ENCODE results near the gene EGR4.

The EGR4 gene

DNA sequence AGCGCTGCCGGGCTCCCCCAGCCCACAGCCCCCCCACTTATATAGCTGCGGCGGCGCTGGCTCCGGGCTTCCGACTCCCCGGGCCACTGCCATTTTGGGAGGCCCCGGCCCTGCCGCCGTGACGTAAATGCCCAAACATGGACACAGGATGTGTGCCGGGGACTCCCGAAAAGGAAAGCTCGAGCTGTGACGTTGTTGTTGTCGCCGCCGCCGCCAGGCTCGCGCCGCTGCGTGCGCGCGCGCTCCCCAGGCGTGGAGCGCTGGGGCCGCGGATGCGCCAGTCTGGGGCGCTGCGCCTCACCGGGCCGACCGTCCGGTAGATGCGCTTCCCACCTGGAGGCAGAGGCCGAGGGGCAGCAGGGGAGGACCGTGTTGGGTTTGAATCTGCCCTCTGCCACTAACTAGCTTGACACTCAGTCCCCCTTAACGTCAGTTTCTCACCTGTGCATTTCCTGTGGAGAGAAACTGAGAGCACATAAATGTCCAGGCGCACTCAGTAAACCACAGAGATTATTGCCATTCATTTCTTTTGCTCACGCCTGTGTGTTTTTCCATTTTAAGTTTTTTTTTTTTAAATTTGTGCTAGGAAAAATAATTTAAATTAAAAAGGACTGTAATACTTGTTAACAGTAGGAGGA, at the start of gene EGR4:
EGR4 (minus strand) TSS at position 15 of the 638 bp plus-strand sequence. CDS start 231 bp downstream, outside the sequence.
- peak; percentile 82 for DNase-seq

DNA sequence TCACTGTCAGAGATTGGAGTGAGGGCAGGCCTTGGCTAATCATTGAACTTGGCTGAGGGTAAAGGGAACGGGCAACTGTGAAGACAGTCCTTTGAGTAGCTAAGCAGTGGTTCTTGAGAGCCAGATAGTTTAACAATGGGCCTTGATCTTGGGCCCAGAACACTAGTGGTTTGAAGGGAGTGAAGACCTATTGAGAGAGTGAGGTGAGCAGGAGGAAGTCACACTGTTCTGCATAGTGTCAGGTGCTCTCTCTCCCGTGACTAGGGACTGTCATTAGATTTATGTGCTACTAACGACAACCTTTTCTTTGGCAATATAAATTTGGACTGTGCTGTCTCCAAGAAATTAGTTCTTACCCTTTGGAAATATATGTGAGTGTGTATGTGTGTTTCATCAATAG, 47.7 kb upstream of the EGR4 start:
- no peak for DNase-seq

DNA sequence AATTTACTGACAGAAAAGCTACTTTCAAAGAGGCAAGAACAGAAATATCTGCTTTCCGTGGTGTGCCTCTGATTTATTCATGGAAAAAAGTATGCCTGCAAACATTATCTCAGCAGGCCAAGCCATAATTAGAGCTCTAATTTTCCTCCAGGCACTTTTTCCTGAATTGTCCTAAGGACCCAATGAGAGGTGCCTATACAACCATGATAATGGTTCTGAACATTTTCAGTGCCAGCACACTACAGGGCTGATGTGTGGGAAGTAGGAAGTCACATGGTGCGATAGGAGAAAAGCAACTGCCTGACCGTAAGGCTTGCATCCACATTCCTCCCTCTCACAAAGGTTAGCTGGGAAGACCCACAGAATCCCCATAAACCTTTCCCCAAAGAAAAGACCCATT, 45.9 kb upstream of the EGR4 start:
- no peak for DNase-seq

DNA sequence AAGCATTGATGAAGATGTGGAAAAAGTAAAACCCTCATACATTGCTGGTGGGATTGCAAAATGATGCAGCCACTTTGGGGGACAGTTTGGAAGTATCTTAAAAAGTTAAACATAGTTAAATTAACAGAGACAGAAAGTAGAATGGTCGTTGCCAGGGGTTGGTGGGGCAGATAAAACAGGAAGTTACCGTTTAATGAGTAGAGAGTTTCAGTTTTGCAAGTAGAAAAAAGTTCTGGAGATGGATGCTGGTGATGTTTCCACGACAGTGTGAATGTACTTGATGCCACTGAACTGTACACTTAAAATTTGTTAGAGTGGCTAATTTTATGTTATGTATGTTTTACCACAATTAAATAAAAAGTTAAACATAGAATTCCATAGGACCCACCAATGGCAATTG, 44.5 kb upstream of the EGR4 start:
- no peak for DNase-seq

DNA sequence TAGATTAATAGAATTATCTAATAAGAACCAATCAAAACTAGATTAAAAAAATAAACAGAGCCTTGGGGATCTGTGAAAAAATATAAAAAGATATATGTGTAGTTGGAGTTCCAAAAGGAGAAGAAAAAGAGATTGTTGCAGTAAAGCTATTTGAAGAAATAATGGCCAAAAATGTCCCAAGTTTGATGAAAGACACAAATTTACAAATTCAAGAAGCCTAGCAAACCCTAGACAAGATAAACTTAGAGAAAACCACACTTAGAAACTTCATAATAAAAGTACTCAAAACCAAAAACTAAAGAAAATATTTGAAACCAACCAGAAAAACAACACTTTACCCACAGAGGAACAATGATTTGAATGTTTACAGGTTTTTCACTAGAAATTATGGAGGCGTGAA, 41.3 kb upstream of the EGR4 start:
- no peak for DNase-seq

DNA sequence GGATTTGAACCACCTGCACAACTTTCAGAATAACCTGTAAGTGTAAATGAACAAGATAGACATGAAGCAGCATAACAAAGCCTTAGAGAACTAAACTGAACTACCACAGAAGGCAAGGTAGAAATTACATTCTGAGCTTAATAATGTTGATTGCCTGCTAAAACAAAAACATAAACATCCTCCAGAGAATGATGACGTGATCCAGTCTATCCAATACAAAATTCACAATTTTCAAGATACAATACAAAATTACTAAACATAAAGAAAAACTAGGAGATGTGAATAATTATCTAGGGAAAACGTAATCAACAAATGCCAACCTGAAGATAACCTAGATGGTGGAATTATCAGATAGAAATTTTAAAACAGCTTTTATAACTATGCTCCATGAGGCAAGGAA, 40.7 kb upstream of the EGR4 start:
- no peak for DNase-seq

DNA sequence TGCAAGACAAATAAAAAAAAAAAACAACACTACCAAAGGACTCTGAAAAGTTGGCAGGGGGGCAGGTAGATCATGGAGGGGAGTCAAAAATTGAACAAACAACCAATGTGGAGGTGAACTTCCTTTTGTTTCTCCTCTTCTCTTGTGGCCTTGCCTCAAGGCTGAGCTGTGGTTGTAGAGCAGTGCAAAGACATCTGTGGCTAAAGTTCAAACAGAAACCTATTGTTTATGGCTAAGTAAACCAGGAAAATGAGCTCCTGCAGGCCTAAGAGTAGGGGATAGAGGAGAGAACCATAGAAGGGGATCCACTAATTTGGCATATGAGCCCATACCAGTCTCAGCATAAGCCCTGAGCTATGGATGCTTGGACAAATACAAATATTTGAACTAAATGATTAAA, 40.2 kb upstream of the EGR4 start:
- no peak for DNase-seq

DNA sequence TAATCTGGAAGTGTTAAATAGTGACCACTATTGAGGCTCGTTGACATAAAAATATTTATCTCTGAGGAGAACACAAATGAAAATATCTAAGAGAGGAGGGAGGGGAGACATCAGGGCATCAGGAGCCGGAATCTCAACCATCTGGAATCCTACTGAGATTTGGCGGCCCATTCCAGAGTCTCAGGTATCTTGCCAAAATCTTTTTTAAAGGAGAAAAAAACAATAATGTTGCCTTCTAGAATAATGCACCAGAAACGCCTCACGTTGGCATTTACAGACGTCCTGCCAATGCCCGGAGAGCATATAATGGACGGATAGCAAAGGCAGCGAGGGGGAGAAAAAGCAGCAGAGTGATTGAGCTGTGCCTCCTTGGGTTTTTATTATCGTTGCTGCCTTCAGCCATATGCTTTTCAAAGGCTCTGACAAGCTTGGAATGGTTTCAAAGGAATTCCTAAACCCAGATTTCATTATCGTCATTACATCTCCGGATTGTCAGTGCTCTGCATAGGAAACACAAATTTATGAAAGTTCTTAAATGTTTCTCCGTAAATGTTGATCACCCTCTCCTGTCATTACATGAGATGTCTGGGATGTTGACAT, 30.9 kb upstream of the EGR4 start:
- no peak for DNase-seq

DNA sequence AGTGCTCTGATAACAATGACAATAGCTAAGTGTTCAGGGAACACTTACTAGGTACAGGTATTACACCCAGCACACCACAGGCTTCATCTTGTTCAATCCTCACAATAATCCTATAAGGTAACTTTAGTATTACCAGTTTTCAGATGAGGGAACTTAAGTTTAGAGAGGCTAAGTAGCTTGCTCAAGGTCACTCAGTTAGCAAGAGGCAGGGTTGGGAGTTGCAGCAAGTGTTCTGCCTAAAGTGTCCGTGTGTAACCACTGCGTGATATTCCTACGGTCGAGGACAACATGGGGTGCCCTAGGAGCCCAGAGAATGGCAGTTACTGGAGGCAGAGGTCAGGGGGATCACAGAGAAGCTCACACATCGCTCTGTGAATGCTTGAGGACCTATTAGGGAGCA, 30.2 kb upstream of the EGR4 start:
- DNase-seq = no peak

DNA sequence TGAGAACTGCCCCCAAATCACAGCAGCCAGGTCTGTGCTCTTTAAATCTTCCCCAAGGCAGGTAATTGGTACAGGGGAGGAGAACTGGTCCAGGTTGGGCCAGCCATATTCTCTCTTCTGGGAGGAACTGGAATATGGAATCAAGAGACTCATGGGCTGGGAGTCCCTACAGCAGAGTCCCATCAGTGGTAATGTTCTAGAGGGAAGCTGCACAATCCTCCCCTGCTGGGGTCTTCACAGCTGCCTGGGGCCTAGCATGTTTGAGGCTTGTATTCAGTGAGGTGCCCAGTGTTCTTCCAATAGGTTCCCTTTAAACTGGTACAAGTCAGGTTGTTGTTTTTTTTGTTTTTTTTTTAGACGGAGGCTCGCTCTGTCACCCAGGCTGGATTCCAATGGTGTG, 21.1 kb upstream of the EGR4 start:
- DNase-seq = no peak

DNA sequence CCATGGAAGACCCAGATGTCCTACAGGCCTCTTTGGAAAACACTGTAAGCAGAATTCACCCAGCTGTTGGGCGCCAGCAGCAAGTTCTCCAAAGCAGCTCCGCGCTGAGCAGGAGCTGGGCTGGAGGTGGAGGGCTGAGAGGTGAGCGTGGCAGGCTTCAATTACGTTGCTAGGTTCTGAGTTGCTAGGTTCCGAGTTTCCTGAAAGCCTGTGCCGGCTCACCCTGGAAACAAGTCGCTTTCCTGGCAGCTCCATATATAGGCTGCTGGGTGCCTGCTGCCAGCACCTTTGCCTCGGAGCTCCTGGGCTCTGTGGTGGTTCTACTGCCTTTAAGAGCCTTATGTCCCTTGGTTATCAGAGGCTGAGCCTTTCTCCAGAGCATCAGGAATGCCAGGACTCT, 14.4 kb upstream of the EGR4 start:
- DNase-seq = no peak

DNA sequence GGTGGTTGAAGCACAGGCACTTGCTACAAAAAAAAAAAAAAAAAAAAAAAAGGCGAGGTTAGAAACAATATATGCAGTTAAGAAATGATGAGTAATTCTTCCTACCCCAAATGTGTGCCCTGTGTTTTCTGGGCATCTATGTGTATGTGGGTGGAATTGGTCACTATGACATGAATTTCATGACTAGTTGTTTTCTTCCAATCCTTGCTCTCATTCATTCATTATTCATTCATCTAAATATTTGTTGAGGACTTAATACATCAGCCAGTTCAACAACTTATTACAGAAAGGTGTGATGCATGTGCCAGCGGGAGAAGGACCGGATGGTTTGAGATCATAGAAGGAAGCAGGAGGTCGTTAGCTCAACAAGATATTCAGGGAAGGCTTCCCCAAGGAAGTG, 8.3 kb upstream of the EGR4 start:
- DNase-seq = no peak

DNA sequence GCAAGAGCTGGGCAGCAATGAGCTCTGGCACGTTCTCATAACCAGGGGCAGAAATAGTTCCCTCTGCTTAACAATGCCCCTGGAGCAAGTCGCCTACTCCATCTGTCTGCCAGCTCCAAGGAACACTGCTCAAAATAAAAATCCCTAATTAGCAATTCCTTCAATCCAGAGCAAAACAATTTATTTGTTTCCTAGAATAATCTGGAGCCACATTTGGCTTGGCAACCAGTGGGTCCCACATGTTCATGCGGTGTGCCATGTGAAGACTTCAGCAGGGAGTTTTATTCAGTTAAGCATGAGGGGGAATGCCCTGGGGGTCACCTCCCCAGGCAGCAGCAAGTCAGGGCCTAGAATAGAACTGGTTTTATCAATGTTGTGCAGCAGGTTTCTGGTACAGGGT, 7.6 kb upstream of the EGR4 start:
- no peak for DNase-seq

DNA sequence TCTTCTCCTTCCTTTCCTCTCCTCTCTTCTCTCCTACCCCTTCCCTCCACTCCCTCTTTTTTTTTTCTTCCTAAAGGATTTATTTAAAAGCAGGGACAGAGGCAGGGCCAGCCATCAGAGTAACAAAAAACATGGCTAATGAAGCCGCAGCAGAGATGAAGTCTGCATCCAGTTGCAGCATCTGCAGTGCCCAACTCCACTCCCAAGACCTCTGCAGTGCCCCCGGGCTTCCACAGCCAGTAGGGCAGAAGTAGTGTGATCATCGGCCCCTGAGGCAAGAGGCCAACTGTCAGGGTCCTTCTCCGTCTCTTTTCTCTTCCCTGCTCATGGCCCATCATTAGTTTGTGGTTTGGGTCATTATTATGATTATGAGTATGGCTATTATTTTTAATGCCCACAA, 4.2 kb upstream of the EGR4 start:
- no peak for DNase-seq

DNA sequence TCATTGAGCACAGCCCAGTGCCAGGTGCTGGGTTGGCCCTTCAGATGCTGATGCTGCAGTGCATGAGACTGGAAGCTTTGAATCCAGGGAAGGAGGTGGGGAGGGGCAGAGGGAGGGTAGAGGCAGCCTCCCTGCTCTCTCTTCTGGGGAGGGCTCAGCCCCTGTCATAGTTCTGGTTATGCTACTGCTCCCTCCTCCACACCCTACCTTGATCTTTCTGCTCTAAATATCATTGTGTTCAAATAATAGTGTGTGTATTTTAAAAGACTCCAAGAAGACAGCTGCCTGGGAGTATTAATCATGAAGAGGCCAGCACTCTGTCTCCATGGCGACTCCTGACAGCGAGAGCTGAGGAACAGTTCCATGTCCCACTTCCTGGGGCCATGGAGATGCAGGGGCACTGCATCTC, 3.8 kb upstream of the EGR4 start:
- no peak for DNase-seq

DNA sequence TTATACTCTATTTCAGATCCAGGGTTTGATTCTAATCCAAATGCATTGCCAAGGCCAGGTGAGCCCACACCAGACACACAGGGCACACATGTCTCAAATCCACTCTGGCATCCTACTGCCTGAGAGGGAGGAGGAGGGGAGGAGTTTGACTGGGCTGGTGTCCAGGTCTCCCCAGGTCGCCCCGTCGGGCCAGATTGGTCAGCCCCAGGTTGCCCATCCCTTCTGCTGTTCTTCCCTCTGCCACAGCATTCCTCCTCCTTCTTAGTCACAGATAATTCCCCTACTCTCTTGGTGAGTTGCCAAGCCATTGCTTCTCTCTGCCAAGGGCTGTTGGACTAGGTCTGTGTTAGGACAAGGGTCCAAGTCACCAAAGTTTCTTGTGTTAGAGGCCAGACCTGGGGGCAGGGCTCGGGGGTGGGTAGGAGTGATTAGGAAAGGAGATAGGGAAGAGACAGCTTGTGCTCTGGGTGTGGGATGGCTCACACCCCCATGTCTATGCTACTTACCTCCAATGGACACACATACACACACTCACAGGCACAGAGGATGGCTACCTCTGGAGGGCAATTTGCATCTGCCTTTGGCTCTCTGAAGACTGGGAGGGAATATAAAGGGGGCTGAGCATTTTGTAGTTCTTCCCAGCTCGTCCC, 2.5 kb upstream of the EGR4 start:
- DNase-seq = no peak

DNA sequence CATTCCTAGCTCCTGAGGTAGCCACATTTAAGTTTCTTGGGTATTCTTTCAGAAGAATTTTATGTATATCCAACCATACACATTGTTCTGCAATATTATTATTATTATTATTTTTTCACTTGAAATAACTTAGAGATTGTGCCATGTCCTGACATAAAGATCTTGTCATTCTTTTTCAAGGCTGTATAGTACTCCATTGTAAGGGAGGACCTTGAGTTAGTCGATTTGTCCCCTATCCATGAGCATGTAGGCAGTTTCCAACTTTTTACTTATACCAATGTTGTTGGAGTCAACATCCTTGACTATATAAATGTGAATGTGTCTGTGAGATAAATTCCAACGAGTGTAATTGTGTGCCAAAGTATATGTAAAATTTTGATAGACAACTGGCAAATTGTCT, 891 bp upstream of the EGR4 start:
- no peak for DNase-seq

DNA sequence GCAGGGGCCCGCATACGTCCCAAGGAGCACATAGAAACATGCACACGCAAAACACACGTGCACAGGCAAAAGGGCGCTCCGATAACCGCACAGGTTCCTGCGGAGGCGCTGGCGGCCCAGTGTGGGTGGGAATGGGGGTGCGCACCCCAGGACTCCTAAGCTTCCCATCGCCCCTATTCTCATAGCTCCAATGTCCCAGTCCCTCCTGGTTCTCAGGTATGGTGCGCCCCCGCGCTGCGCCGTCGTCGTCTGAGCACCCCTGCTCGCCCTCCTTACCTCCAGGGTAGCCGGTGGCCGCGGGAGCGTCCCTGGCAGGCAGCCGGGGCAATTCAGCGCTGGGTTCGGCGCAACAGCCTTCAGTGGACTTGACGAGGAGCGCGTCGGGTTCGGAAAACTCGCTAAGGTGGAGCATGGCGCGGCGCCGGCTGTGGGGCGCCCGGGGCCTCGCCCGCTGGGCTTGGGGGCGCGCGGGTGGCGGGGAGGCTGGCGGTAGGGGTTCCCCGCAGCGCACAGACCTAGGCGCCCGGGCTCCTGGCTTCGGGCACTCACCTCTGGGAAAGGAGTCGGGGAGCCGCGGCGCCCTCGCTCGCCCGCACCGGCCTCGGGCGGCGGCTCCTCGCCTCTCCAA, 328 bp downstream of the EGR4 start:
- DNase-seq = no peak

DNA sequence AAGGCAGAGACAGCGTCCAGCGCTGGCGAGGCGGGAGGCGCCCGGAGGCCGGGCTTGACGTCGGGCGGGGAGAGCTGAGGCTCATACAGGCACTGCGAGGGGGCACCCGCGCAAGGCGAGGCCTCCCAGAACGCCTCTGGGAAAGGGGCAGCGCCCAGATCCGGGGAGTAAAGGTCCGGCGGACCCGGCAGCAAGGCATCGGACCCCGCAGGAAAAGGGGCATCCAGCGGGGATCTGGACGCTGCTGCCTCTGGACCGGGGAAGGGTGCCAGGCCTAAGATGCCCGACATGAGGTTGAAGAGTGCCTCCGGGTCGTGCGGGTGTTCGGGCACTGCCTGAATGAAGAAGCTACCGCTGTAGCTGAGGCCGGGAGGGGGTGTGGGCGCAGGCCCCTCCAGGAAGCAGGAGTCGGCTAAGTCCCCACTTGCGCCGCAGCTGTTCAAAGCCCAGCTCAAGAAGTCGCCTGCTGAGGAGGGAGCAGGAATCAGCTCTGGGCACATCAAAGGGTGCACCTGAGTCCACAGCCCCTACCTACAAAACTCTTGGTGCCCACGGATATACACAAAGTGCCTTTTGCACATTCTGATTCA, 937 bp downstream of the EGR4 start:
- DNase-seq = no peak

DNA sequence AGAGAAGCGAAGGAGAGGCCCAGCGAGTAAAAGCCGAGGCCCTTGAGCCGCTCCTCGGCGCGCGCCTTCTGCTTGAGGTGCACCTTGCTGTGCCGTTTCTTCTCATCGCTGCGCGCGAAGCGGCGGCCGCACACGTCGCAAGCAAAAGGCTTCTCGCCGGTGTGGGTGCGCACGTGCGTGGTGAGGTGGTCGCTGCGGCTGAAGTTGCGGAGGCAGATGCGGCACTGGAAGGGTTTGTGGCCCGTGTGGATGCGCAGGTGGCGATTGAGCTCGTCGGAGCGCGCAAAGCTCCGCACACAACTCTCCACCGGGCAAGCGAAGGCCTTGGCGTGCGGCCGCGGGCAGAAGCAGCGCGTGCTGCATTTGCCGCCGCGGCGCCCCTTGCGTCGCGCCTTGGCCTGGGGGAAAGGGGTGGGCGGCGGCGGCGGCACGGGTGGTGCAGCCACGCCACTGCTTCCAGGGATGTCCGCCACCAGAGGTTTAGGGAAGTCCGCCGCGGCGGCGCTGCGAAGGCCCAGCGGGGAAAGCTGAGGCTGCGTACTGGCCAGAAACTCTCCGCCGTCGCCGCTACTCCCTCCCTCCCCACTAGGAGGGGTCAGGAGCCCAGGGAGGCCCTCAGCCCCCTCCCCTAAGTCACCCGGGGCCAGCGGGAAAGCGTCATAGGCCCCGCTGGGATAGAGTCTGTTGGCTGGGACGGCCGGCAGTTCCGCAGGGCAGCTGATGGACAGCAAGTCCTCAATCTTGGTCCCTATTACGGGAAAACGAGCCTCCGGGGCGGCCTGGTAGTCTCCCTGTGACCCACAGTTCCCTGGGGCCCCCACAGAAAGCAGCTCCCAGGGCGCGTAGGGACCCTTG, 1.7 kb downstream of the EGR4 start:
- DNase-seq = no peak

DNA sequence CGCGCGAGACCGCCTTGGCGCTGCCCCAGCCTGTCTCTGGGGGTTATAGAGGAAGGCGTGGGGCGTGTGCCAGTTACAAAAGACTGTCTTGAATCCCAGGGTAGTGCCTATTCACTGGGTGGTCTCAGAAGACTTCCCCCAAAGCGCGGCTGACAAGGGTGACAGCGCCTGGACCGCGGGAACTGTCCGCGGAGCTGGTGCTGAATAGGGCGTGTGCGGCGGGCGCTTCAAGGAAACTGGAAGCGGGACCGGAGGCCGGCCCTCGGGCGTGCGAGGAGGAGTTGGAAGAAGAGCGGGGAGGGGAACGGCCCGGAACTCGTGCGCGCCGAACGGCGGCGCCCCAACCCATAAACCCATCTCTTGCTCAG, 2.3 kb downstream of the EGR4 start:
- no peak for DNase-seq

DNA sequence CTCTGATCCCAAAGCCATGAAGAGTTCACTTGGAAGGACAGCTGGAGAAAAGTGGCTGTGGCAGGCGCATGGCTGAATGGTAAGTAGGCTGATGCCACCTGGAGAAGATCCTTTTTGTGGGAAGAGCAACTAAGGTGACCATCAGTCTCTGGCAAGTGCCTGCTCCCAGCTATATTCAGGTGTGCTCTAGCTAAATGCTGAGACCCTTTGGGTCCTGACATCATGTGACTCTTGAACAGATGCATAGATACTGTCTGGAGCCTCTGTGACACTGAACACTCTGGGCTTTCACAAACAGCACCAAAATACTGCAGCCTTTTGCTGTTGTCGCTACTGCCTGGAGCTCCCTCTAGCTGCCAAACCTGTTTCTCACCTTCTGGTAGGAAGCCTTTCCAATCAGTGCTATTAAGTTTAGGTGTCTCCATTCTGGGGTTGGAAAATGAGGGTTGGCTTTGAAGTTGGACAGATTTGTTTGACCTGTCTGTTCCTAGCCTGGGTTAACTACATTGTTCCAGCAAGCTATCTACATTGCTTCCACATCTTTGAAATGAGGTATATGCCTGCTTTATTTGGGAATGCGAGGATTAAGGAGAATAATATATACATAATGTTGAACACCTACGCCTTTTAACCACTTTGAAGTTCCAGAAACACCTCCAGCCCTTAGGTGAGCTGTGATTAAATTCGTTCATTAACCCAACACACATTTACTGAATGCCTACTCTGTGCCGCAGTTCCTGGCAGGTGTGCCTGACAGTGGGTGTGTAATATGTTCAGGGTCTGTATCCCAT, 3.1 kb downstream of the EGR4 start:
- DNase-seq = peak; percentile 49

Measured in HCEC 1CT (cell line).